Lower lobe of right lung (tissue), 2 donors: ENCODE measurements around the gene ZNF736. TPM values are rescaled to one million over a fixed set of nuclear protein-coding genes. Genes with fewer than 3 reads are reported as not detected.

Experiments
- ATAC-seq, 2 donors: fragments of 200-7000 bp; cut with Tn5 transposase; one replicate each; pipeline ENCODE4 v1.9.1; 2020 to 2022; ENCODE audit warnings: mild to moderate bottlenecking in 2 of 2, moderate library complexity in 2 of 2
- DNase-seq: peaks from one replicate; pipeline ENCODE4 v3.0.0-alpha.2; 2020
- H3K27ac ChIP-seq: fragments of 200-600 bp; one replicate; pipeline ENCODE4 v1.8.0; 2022
- H3K27me3 ChIP-seq: fragments of 200-600 bp; one replicate; pipeline ENCODE4 v1.8.0; 2022; ENCODE audit warnings: low read depth
- H3K36me3 ChIP-seq: fragments of 200-600 bp; one replicate; pipeline ENCODE4 v1.8.0; 2022; ENCODE audit warnings: mild to moderate bottlenecking
- H3K4me1 ChIP-seq: fragments of 200-600 bp; one replicate; pipeline ENCODE4 v1.8.0; 2022
- H3K4me3 ChIP-seq: fragments of 200-600 bp; one replicate; pipeline ENCODE4 v1.8.0; 2022; ENCODE audit warnings: mild to moderate bottlenecking
- H3K9me3 ChIP-seq: fragments of 200-600 bp; one replicate; pipeline ENCODE4 v1.8.0; 2022
- CTCF ChIP-seq: fragments of 200-600 bp; IDR thresholded peaks from one replicate; pipeline ENCODE4 v1.8.0; 2022; ENCODE audit warnings: antibody characterized with exemption, mild to moderate bottlenecking
- intact Hi-C: fragments of 100-400 bp; cut with DNase I; formaldehyde crosslinking; loops from one replicate; pipeline ENCODE4 v1.11.0; 2022
- total RNA-seq: library from RNA; stranded (reverse); fragmentation: NEBNext Ultra II Directional; extraction: Animal tissue kit (Norgen Biotek cat#: 25700); gene quantifications from one replicate; pipeline ENCODE4 v1.2.1, GENCODE V29; 2021
- donor health status: DM: no; HTN: yes; CAD: no; lungs with severe emphysema.

ZNF736 gene
- total RNA-seq, 1 donor from 2014 or later, result 15.1 TPM

GRCh38 chr7:64371116-64371515, 57.4 kb downstream of the ZNF736 start:
- Histone ChIP-seq H3K9me3 (peaks cover 35% of the 10 kb centered on the region), H3K27ac (no peak overlapping the region), H3K36me3 (no peaks in the 10 kb centered on the region), H3K4me1 (no peaks in the 10 kb centered on the region), H3K4me3 (no peak overlapping the region), H3K27me3 (no peaks in the 10 kb centered on the region)
- ATAC-seq (no peak), DNase-seq (no peak)
- no peak for TF ChIP-seq CTCF
- intact Hi-C loops, result no loop called here

GRCh38 chr7:64373017-64373416, 59.3 kb downstream of the ZNF736 start:
- intact Hi-C loops, result no loop called here
- Histone ChIP-seq H3K9me3 (peaks cover 21% of the 10 kb centered on the region), H3K36me3 (no peaks in the 10 kb centered on the region), H3K4me1 (no peaks in the 10 kb centered on the region), H3K27ac (no peak overlapping the region), H3K27me3 (no peaks in the 10 kb centered on the region), H3K4me3 (no peak overlapping the region)
- no peak for TF ChIP-seq CTCF
- DNase-seq (no peak), ATAC-seq (no peak)

GRCh38 chr7:64400401-64400800, 86.6 kb downstream of the ZNF736 start:
- Histone ChIP-seq H3K27ac (no peak overlapping the region), H3K4me1 (no peaks in the 10 kb centered on the region), H3K27me3 (no peaks in the 10 kb centered on the region), H3K36me3 (no peaks in the 10 kb centered on the region), H3K9me3 (no peaks in the 10 kb centered on the region), H3K4me3 (no peak overlapping the region)
- no peak for TF ChIP-seq CTCF
- no peak for ATAC-seq
- no peak for DNase-seq
- intact Hi-C loops, result no loop called here

Other genes starting within 250 kb of the ZNF736 start
- not detected for gene ZNF735, start 106.8 kb upstream of the ZNF736 start, total RNA-seq
- not detected for gene ZNF679, start 85.5 kb upstream of the ZNF736 start, total RNA-seq
- gene ZNF680, start 249.1 kb downstream of the ZNF736 start, total RNA-seq, result 13.6 TPM